SK-N-MC (cell line): ENCODE results near the gene ATP8B2.
"Not testable (repeated sequence)": the region's sequence is repeated elsewhere in the genome, so short reads cannot be mapped to it uniquely, and the experiment has no call there.

Experiments used
- DNase-seq: peaks from one replicate; pipeline ENCODE4 v3.0.0-alpha.2; 2011; ENCODE audit warnings: low read depth, low spot score
- H3K27ac ChIP-seq: fragments of 200-600 bp; sonication (generic); 2 replicates; pipeline ENCODE4 v1.5.1; 2016; ENCODE audit warnings: mixed run types
- H3K36me3 ChIP-seq: fragments of 200-600 bp; sonication (generic); 2 replicates; pipeline ENCODE4 v1.6.1; 2017; ENCODE audit warnings: antibody characterized with exemption, low read length, mixed read lengths; ENCODE audit not compliant: insufficient read depth
- H3K4me3 ChIP-seq: fragments of 200-600 bp; sonication (generic); 2 replicates; pipeline ENCODE4 v1.5.1; 2016
- H3K9ac ChIP-seq: fragments of 200-600 bp; sonication (generic); 2 replicates; pipeline ENCODE4 v1.8.0; 2017; ENCODE audit warnings: mixed run types, mixed read lengths; ENCODE audit not compliant: insufficient read length
- H3K9me3 ChIP-seq: fragments of 200-600 bp; sonication (generic); 2 replicates; pipeline ENCODE4 v1.6.1; 2017; ENCODE audit warnings: low read depth, mild to moderate bottlenecking, antibody characterized with exemption, low read length, moderate library complexity, mixed read lengths
- EZH2 ChIP-seq: fragments of 200-600 bp; sonication (generic); IDR thresholded peaks from one replicate; pipeline ENCODE4 v1.6.1; 2017; ENCODE audit warnings: antibody characterized with exemption
- FOXP2 ChIP-seq: optimal IDR thresholded peaks from 2 replicates; pipeline ENCODE3; 2011; ENCODE audit warnings: mild to moderate bottlenecking, moderate library complexity; ENCODE audit not compliant: insufficient read depth; ENCODE audit errors: extremely low read length, control extremely low read depth
- POLR2AphosphoS5 ChIP-seq: IDR thresholded peaks from 2 replicates; pipeline ENCODE4 v1.6.1; 2012; ENCODE audit warnings: mild to moderate bottlenecking, low read depth, low read length, borderline replicate concordance

The ATP8B2 gene

GRCh38 chr1:154361357-154361756, 36.0 kb downstream of the ATP8B2 start:
- H3K9me3 ChIP-seq, result no peaks in the 10 kb centered on the region
- no peak for DNase-seq
- no peaks in the 10 kb centered on the region for H3K36me3 ChIP-seq
- no peak overlapping the region for H3K27ac ChIP-seq
- no peak for TF ChIP-seq EZH2
- TF ChIP-seq POLR2AphosphoS5, result no peak
- TF ChIP-seq FOXP2, result no peak
- no peak overlapping the region for H3K4me3 ChIP-seq
- no peak overlapping the region for H3K9ac ChIP-seq

GRCh38 chr1:154371436-154371835, 46.1 kb downstream of the ATP8B2 start:
- H3K9me3 ChIP-seq, result no peaks in the 10 kb centered on the region
- no peak overlapping the region for H3K27ac ChIP-seq
- DNase-seq, result no peak
- H3K4me3 ChIP-seq, result no peak overlapping the region
- no peak overlapping the region for H3K9ac ChIP-seq
- H3K36me3 ChIP-seq, result no peaks in the 10 kb centered on the region
- TF ChIP-seq EZH2, result no peak
- TF ChIP-seq POLR2AphosphoS5, result no peak
- no peak for TF ChIP-seq FOXP2

DNA sequence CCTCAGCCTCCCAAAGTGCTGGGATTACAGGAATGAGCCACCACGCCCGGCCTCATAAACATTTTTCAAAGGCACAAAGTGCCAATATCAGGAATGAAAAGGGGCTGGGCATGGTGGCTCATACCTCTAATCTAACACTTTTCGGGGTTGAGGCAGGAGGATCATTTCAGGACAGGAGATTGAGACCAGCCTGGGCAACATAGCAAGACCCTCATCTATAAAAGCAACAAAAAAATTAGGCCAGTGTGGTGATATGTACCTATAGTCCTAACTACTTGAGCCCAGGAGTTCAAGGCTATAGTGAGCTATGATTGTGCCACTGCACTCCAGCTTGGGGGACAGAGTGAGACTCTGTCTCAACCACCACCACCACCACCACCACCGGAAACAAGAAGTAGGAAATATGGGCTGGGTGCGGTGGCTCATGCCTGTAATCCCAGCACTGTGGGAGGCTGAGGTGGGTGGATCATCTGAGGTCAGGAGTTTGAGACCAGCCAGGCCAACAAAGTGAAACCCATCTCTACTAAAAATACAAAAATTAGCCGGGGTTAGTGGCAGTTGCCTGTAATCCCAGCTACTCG, 48.5 kb downstream of the ATP8B2 start:
- not testable (repeated sequence) for H3K4me3 ChIP-seq, H3K27ac ChIP-seq, H3K9ac ChIP-seq, DNase-seq, H3K9me3 ChIP-seq, H3K36me3 ChIP-seq

DNA sequence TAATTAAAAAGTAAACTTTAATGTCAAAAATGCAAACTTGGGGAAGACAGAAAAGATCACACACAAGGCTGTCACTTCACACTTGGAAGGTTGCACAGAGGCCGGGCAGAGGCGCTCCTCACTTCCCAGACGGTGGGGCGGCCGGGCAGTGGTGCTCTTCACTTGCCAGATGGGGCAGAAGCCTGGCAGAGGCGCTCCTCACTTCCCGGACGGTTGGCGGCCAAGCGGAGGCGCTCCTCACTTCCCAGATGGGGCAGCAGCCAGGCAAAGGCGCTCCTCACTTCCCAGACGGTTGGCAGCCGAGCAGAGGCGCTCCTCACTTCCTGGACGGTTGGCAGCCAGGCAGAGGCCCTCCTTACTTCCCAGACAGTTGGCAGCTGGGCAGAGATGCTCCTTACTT, 54.0 kb downstream of the ATP8B2 start:
- no peak for TF ChIP-seq POLR2AphosphoS5
- DNase-seq, result no peak
- no peak overlapping the region for H3K4me3 ChIP-seq
- no peaks in the 10 kb centered on the region for H3K36me3 ChIP-seq
- H3K27ac ChIP-seq, result no peak overlapping the region
- no peaks in the 10 kb centered on the region for H3K9me3 ChIP-seq
- H3K9ac ChIP-seq, result no peak overlapping the region

DNA sequence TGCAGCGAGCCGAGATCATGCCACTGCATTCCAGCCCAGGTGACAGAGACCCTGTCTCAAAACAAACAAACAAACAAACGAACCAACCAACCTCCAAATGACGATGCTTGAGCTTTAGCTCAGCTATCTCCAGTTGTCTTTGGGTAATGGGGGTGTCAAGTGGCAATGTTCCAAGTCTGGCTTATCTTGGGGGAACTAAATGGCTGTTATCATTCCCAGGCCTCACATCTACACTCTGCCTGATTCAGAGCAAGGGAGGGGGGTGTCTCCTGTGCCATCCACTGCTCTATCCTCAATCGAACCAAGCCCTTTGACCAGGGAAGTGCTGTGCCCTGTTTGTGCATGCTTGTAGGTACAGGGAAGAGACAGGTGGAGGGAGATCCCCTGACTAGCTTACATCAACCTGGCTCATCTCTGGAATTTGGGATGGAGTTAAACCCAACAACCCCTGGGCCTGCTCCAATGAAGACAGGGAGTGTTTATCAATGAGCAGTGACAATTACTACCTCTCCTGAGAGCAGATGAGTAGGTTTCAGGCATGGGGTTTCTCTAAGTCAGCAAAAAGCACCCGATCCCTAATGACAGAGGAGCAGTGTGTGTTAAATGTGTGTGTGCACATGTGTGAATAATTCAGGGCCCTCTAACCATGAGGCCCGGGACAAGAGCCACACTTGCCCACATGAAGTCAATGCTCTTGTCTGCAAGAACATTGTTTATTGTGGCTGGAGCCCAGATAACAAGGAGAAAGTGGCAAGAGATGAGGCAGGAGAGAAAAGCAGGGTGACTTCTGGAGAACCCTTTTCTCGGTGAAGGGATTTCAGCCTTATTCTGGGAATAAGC, 59.5 kb downstream of the ATP8B2 start:
- Histone ChIP-seq H3K9me3 (no peaks in the 10 kb centered on the region), H3K9ac (no peak overlapping the region), H3K4me3 (no peak overlapping the region), H3K36me3 (no peaks in the 10 kb centered on the region), H3K27ac (no peak overlapping the region)
- TF ChIP-seq POLR2AphosphoS5, result no peak
- TF ChIP-seq FOXP2, result no peak
- no peak for TF ChIP-seq EZH2
- DNase-seq, result no peak

DNA sequence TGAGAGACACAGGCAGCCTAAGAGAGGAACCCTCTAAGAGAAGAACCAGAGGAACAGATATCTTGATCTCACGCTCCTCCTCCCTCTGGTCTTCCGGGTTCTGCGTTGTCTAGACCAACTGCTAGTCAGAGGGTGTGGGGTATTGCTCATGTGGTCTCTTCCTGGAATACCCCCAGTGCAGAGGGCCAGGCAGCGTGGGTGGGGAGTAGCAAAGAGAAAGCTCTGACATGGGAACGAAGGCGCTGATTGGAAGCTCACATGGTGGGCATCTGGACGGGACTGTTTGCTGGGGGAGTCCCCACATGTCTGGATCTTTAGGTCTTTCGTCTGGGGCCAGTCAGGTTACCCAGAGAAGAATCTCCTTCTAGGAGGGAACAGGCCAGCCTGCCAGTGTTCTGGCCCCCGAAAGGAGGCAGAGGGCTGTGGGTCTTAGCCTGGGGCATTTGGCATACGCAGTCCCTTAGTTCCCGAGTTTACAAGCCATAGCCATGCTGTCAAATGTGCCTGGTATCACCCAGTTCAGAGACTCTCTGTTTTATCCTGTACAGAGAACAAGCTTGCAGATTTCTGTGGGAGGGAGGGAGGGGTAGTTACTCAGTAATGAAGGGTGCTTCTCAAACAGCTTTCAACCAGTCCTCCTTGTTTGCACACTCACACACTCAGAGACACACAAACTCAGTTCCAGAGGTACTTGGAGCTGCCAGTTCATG, 61.5 kb downstream of the ATP8B2 start:
- H3K9ac ChIP-seq, result no peak overlapping the region
- no peak overlapping the region for H3K4me3 ChIP-seq

GRCh38 chr1:154391086-154391770, 65.9 kb downstream of the ATP8B2 start:
- TF ChIP-seq POLR2AphosphoS5 (no peak), EZH2 (no peak), FOXP2 (no peak)
- DNase-seq, result no peak
- H3K4me3 ChIP-seq, result no peak overlapping the region

More for the DNA sequence above, 61.5 kb downstream of the ATP8B2 start:
- Histone ChIP-seq H3K27ac (no peak overlapping the region), H3K9me3 (no peaks in the 10 kb centered on the region), H3K36me3 (no peaks in the 10 kb centered on the region)
- no peak for TF ChIP-seq POLR2AphosphoS5
- DNase-seq, result no peak

GRCh38 chr1:154398141-154398540, 72.8 kb downstream of the ATP8B2 start:
- no peak overlapping the region for H3K9ac ChIP-seq
- TF ChIP-seq EZH2 (no peak), POLR2AphosphoS5 (no peak), FOXP2 (no peak)
- H3K9me3 ChIP-seq, result no peaks in the 10 kb centered on the region
- H3K27ac ChIP-seq, result no peak overlapping the region
- H3K4me3 ChIP-seq, result no peak overlapping the region
- no peak for DNase-seq
- H3K36me3 ChIP-seq, result no peaks in the 10 kb centered on the region

More at GRCh38 chr1:154391086-154391770, 65.9 kb downstream of the ATP8B2 start:
- Histone ChIP-seq H3K9ac (no peak overlapping the region), H3K9me3 (no peaks in the 10 kb centered on the region), H3K27ac (no peak overlapping the region), H3K36me3 (no peaks in the 10 kb centered on the region)
